RKO (cell line): ENCODE data around the gene KCNT2.
"Not testable (repeated sequence)": the region's sequence is repeated elsewhere in the genome, so short reads cannot be mapped to it uniquely, and the experiment has no call there.

Experiments
- DNase-seq: peaks from one replicate; pipeline ENCODE4 v3.0.0-alpha.2; 2016; ENCODE audit warnings: low spot score

Gene KCNT2

DNA sequence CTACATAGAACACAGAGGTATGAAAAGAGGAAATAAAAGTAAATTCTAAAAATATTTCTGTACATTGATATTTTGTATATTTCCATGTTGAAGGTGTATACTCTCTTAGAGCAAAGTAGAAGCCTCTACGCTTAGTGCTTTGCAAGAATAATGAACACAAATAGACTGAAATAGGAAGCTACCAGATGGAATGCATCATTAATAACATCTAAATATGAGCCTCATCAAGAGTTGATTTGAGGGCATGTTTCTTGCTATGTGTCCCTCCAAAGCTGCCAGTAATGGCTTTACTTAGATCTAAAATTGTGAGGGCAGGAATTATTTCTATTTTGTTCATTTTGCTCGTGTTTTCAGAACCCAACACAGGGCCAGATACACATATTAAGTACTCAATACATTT lies 94.4 kb downstream of the KCNT2 start:
- DNase-seq, result no peak

DNA sequence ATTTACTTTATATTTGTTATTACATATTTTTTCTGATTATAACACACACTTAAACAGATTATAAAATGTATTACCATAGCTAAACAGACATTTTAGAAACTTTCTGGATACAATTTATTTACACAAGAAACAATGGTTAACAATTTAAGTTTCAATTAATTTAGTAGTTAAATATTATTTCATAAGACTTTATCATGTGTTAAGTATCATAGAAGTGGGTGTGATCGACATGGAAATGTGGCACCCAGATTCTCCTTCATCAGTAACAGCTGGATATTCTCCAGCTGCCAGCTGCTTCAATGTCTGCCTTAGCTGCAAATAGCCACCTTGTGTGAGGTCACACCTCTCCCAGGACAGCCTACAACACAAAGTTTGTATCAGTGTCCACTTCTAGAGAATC lies 97.8 kb downstream of the KCNT2 start:
- DNase-seq, result no peak

DNA sequence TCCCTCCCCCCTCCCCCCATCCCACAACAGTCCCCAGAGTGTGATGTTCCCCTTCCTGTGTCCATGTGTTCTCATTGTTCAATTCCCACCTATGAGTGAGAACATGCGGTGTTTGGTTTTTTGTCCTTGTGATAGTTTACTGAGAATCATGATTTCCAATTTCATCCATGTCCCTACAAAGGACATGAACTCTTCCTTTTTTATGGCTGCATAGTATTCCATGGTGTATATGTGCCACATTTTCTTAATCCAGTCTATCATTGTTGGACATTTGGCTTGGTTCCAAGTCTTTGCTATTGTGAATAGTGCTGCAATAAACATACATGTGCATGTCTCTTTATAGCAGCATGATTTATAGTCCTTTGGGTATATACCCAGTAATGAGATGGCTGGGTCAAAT lies 104.0 kb downstream of the KCNT2 start:
- DNase-seq, result not testable (repeated sequence)

DNA sequence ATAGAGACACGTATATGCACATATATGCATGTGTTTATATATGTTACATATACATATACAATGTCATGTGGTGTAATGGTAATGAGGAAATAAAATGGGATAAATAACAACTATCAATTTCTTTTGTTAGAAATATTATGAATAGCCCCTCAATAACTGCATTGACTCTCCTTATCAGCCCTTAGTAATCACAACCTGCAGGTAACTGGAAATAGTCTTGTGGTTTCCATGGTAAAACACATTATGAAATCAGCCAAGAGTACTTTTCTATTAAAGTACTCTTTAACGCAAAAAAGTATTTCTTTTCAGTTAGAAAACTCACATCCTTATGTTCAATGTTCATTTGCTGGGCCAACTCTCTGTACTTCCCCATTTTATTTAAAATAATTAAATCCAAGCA lies 105.8 kb downstream of the KCNT2 start:
- DNase-seq, result no peak

DNA sequence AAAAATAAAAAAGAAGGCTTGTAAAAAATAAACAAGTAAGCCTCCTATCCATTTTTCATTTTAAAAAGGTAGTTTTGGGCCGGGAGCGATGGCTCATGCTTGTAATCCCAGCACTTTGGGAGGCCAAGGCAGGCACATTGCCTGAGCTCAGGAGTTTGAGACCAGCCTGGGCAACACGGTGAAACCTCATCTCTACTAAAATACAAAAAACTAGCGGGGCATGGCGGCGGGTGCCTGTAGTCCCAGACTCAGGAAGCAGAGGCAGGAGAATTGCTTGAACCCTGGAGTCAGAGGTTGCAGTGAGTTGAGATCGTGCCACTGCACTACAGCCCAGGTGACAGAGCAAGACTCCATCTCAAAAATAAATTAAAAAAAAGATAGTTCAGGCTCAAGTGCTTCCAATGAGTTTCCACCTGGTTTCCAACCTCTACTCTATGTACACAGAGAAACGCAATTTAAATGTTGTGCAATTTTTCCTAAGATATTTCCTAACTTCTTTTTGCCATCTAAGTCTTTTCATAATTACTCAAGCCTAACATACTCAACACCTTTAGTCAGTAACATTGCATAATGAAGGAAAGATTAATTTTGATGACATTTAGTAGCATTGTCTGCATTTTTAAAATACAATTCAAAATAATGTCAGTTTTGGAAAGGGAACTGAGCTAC lies 106.3 kb downstream of the KCNT2 start:
- no peak for DNase-seq

DNA sequence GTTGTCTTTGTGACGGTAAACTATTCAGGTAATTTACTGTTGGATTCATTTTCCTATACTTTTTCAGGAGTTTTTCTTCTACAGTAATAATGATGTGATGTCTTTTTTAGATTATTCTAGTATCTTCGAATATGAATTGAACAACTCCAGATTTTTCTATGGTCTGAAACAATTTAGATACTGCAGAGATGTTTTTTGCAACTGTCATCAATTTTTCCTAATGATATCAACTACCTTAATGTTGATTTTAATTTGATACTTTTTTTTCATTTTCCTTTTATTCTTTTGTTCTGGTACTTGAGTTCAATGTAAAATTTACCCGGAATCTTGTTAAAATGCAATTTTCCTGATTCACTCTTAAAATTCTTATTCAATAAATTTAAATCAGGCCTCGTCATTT lies 110.4 kb downstream of the KCNT2 start:
- no peak for DNase-seq

DNA sequence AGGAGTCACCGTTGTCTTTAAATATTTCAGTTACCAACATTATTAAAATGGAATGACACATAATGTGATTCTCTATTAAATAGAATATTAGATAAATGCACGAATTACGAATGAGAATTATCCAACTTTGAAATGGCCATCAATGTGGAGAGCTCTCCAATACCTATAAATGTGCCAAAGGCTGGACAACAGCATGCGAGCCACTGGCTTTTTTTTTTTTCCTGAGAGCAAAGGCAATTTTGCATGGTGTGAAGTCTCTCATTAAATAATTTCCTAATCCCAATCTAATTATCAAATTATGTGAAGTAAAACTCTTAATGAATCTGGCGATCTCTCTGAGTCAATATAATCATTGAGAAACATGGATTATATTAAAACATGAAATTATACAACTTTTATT lies 113.5 kb downstream of the KCNT2 start:
- DNase-seq, result no peak

DNA sequence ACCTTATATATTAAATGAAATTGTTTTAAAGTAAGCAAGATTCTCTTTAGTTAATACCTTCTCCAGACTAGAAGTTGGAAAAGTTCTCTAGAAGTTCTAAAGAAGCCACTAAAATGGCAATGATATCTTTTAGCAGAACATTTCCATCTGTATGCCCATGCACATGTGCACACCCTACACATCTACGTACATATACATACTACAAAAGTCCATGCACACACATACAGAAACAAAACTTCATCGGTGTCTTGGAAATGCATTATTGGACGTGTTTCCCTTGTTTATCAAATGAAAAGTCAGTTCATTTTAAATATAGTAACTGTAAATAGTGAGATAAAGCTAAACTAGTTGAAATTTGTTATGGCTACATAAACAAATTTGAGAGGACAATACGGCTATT lies 114.4 kb downstream of the KCNT2 start:
- no peak for DNase-seq

DNA sequence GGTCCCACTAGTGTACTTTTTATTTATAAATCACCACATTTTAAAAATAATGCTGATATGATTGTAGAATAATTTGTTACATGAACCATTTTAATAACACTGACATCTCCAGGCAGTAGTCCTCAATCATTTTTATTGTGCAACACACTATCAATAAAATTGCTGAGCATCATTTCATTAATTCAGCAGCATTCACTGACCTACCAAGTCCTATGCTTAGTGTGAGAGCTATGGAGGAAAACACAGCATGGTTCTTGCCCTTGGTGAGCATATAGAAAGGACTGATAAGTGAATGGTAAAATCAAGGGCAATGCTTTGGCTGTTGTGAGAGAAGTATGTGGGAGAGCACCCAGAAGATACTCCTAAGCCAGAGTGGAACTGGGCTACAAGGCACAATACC lies 119.7 kb downstream of the KCNT2 start:
- no peak for DNase-seq

DNA sequence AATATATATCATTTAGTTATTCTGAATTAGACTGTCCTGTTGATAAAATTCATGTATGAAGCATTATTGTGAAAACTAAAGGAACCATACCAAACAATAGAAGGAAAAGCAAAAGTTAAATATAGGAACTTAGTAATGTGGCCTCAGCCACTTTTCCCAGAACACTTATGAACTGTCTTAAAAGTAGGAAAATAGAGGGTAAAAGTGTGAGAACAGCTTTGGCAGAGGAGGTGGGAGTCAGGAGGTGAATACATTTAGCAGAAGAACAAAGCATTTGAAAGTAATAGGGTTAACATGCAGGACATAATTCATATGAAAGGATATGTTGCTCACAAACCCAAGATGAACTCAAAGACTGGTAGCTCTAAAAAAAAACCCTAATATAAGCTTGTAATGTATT lies 121.9 kb downstream of the KCNT2 start:
- DNase-seq, result no peak

DNA sequence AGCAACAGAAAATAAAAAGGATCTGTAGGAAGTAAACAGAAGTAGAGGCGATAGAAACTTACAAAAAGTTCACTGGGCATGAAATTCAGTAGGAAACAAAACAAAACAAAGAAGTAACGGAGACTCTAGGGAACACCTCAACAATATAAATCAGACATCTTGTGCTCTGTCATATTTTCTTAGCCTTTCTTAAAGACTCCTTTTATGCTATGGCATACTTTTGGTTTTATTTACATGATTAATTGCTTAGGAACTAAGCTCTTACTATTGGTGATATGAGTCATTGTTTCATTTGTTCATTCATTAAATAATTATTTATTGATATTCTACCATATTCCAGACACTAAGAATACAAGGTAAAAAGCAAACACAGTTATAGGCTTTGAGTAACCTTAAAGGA lies 126.6 kb downstream of the KCNT2 start:
- DNase-seq, result no peak

DNA sequence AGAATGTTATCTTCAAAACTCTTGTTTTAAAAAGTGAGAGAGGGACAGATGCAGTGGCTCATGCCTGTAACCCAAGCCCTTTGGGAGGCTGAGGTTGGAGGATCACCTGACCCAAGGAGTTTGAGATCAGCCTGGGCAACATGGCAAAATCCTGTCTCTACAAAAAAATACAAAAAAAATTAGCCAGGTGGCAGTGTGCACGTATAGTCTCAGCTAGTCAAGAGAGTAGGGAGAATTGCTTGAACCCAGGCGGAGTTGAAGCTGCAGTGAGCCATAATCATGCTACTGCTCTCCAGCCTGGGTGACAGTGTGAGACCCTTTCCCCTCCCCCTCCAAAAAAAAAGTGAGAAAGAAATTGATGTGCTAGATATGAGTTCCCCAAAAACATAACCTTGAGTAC lies 131.0 kb downstream of the KCNT2 start:
- no peak for DNase-seq

DNA sequence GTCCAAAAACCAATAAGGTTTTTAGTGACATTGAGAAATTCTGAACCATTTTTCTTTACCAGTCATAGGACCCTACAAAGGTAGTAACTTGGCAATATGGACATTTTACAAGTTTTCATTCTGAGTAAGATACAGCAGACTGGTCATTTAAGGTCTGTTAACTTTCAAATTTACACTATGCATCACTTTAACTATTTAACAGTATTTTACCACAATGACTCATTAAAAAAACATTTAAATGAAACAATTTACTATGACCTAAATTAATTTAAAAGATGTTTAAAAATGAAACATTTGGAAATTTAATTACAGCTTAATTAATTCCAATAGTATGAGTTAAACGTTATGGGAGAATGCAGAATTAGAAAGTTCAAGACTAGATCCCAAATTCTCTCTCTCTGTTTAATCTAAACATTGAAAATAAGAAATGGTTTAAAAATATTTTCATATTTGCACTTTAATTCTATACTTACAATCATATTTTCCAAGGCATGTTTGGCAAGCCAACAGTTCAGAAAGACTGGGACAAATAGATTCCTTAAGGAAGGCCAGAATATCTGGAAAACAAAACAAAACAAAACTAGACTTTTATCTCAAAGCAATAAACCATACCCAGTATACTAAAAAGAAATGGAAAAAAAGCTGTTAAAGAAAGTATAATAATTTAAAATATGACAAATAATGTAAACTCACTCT lies 140.9 kb downstream of the KCNT2 start:
- no peak for DNase-seq

DNA sequence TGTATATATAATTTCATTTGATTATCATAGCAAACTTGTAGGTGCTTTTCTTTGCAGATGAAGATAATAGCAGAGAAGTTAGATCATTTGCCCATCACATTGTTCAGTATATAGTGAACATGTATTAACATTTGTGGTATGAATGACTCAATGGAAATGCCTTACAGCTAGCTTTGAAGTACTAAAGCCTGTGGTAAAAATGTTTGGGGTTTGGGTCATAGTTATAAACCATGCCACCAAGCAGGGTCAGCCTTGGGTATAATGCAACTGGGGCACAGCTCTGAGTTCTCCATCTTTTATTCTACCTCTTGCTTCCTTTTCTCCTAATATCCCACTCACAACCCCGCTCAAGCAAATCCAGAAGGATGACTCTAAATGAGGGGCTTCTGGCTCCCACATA lies 141.6 kb downstream of the KCNT2 start:
- DNase-seq, result peak; percentile 16

DNA sequence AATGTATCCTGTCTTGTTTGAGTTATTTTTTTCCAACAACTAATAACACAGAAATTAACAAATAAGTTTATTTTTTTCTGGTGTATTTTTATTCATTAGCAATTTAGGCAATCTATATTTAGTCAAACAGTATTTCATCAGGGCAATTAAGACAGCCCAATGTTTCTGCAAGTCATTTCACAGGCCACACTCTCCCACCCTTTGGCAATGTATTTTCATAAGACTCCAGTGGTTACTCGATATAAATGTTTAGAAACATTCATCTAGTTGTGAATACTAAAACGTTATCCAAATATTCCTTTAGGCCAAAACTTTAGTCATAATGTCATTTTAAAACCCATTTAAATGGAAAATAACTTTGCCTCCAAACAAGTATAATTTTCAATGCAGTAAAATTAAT lies 142.1 kb downstream of the KCNT2 start:
- no peak for DNase-seq

DNA sequence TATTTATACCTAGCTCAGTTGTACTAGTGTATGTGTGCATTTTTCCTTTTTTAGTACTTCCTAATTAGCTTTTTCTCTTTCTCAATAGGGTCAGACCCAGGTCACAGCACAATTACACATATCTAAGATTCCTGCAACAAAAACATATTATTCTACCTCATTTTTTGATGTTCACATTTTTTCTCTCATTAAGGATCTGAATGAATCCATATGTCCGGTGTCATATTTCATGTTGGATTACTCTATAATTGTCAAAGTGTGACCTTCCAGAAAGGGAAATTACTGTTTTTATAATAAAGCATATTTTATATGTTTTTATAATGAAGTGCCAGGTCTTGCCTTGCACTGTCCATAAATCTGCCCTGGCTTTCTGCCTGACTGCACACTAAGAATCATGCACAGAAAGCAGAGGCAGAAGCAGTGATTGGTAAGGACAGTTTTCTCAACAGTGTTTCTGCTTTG lies 143.7 kb downstream of the KCNT2 start:
- DNase-seq, result no peak

DNA sequence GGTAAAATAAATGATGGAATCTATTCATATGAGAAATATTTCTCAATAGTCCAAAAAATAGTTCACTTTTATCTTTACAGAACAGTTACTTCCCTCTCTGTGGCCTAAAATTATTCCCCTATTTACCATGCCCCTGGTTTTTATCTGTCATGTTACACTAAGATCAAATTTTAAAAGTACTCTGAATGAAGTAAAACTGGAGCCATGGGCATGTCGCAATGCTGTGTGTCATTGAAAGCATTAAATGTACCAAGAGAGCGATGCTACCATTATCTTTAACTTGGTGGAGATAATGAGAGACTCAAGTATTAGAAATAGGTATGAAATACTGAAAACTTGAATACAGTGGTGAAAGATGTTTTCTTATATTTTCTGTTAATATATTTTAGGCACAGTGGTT lies 146.2 kb downstream of the KCNT2 start:
- no peak for DNase-seq

DNA sequence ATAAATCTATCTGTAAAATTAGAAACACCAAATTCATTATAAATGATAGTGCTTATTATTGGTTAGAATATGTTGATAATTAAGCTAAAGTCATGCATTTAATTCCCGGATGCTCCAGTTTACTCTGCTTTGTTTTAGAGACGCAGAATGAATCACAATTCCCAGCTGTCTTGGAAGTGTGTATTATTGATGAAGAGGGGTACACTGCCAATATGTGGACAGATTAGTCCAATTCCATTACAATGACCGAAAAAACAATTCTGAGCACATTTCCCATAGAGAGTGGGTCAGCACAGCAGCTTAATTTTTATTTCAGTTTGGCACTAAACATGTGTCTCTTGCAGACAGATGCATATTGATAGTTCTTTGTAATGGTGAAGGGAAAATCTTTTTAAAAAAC lies 146.7 kb downstream of the KCNT2 start:
- no peak for DNase-seq

DNA sequence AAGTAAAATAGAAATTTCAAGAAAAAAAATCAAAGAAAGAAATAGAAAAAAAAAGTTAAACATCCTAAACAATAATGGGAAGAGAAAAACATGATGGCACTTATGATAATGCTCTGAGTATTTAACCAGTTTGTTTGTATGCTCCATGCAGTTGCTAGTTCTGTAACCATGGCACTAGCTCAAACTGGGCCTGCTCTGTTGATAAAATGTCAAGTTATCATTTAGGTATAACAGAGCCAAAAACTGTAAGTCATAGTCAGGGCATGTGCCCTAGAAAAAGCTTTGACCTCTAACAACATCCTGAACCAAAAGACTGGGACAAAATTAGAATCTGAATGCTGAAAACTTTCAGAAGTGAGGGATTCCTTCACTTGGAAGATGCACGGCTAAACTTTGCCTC lies 148.9 kb downstream of the KCNT2 start:
- no peak for DNase-seq

DNA sequence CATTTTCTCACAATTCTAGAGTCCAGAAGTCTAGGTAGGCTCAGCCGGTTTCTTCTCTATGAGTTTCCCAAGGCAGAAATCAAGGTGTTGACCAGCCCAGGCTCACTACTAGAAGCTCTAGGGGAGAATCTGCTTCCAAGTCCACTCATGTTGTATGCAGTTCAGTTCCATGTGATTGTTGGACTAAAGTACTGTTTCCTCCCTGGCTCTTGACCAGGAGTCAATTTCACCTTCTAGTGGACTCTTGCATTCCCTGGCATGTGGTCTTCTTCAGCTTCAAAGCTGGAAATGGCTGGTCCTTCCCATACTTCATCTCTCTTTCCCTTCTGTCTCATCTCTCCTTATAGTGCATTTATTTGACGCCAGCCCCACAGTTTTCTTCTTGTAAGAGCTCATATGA lies 153.4 kb downstream of the KCNT2 start:
- DNase-seq, result no peak

DNA sequence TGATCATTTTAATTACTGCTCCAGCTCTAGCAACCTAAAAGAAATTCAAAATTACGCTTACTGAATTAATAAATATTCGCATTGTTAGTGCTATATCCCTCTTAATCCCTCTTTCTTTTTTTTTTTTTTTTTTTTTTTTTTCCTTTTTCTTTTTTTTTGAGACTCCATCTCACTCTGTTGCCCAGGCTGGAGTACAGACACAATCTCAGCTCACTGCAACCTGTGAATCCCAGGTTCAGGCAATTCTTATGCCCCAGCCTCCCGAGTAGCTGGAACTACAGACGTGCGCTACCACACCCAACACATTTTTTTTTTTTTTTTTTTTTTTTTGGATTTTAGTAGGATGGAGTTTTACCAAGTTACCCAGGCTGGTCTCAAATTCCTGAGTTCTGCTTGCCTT lies 157.1 kb downstream of the KCNT2 start:
- DNase-seq, result no peak

DNA sequence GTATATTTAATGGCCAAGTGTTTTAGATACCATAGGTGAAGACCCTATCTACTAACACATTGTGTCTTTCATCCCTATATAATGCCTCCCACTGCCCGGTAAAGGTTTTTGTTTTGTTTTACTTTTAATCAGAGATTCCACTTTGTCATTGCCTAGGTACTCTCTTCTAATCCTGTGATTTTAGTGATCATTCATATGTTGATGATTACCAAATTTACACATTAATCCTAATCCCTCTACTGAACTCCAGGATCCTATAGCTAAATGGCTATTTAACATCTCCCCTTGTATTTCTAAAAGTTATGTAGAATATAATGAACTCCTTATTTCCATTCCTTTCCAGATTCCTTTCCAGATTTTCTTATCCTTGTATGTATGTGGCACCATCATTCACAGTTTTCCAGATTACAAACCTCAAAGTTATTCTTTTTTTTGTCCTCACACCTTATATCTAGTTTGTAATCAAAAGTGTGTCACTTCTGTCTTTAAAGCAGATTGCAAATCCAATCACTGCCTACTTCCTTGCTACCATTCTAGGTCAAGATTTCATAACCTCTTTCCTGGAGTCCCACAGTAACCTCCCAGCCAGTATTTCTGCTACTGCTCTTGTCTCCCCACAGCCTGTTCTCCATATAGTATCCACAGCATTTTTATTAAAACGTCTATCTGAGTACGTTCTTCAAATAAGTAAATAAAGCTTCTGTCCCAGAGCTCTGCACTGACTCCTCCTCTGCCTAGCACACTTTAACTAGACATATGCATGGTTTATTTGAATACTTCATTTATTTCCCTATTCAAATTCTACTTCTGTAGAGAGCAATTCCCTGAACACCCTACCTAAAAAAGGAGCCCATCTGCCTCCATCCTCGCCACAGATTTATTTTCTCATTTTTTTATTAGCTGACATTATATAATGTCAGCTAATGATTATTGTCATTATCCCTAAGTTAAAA lies 157.8 kb downstream of the KCNT2 start:
- no peak for DNase-seq

DNA sequence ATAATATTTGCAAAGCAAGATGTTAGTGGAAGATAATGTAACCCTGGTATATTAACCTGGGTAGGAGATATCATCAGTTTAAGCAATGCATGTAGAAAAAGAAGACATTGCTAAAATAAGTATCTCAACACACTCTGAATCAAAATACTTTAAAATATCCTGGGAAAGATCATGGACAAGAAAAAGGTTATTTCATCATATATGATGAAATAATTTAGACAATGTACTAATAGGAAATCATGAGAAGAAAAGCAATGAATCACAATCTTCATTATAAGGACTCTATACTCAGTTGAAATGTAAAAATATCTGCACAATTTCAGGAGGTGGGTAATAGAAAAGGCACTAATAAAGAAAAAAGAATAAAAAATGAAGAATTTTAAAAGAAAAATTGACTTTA lies 158.8 kb downstream of the KCNT2 start:
- DNase-seq, result peak; percentile 9
